Measurements from ENCODE around the gene PGM5. TPM values are rescaled to one million over a fixed set of nuclear protein-coding genes. Genes with fewer than 3 reads are reported as not detected.

The PGM5 gene
- total and polyA plus RNA-seq, 2 of the 8 experiments (the other 6 are each of a cell fraction or from before 2014, with no cell fraction given): not detected

DNA sequence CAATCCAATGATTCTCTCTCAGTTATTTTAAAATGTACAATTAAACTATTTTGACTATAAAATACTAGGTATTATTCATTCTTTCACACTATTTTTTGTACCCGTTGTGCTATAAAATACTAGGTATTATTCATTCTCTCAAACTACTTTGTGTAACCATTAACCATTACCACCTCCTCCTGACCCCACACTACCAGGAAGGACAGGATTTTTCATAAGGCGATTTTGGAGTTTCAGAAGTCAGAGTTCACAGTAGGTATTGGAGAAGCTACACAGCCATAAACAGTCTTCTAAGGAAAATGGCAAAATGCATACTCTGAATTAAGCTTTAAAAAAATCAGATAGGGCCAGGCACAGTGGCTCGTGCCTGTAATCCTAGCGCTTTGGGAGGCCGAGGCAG, 219.4 kb downstream of the PGM5 start:
- FAIRE-seq: no peak
- H4K91ac ChIP-seq (replicated peaks; ENCODE audit: insufficient read length, low read length): no peak overlapping the region
- no peak overlapping the region for H2BK15ac ChIP-seq (ENCODE audit: low read length)
- no peak overlapping the region for H2AFZ ChIP-seq (ENCODE audit: low read length)
- CTCF ChIA-PET (ENCODE audit: partially characterized antibody): interaction anchor here (0.7 to 2.5 kb wide), 3 partner anchors 8 to 15 kb away, joined by 3 to 10 read pairs (median 6); no protein-coding TSS in a partner anchor
- WGBS, 2 experiments (ENCODE audit: extremely low coverage in 1 of 2, insufficient coverage in 1 of 2, insufficient read length in 1 of 2, insufficient replicate concordance in 2 of 2, low coverage in 1 of 2, low lambda C conversion rate in 2 of 2, missing lambda C conversion rate in 1 of 2): 72% methylated on average over 5 of the region's 5 CpGs; no CpG with 5 or more reads in 1 of the 2 experiments
- H4K8ac ChIP-seq (ENCODE audit: extremely low read depth, insufficient read depth, low read length): no peak overlapping the region
- H2BK20ac ChIP-seq (ENCODE audit: low read length): no peak overlapping the region
- H4K5ac ChIP-seq (ENCODE audit: insufficient read length, low read depth, low read length): no peak overlapping the region
- H3K27me3 ChIP-seq (replicated peaks in 1 of 4; ENCODE audit: control insufficient read depth in 3 of 4, extremely low read depth in 1 of 4, insufficient read depth in 3 of 4, low read length in 3 of 4): no peaks in the 10 kb centered on the region; a peak in 1 of 7 replicates
- no peak for TF ChIP-seq TEAD4 (IDR thresholded peaks at IDR 0.05; ENCODE audit: low read depth, low read length)
- TF ChIP-seq, protein P1, sequence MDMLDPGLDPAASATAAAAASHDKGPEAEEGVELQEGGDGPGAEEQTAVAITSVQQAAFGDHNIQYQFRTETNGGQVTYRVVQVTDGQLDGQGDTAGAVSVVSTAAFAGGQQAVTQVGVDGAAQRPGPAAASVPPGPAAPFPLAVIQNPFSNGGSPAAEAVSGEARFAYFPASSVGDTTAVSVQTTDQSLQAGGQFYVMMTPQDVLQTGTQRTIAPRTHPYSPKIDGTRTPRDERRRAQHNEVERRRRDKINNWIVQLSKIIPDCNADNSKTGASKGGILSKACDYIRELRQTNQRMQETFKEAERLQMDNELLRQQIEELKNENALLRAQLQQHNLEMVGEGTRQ (IDR thresholded peaks at IDR 0.05; ENCODE audit: low read length): no peak
- TF ChIP-seq SIX5 (IDR thresholded peaks at IDR 0.05; ENCODE audit: low read depth, low read length): no peak
- TF ChIP-seq HDAC6 (IDR thresholded peaks at IDR 0.05; ENCODE audit: low read depth, low read length): no peak
- no peak for TF ChIP-seq CBX8 (IDR thresholded peaks at IDR 0.05; ENCODE audit: borderline replicate concordance, low read depth, low read length)
- TF ChIP-seq BACH1 (IDR thresholded peaks at IDR 0.05; ENCODE audit: low read length): no peak
- TF ChIP-seq GTF2F1 (IDR thresholded peaks at IDR 0.05; ENCODE audit: borderline replicate concordance, low read depth, low read length): no peak
- TF ChIP-seq PHF8 (conservative IDR thresholded peaks at IDR 0.05; ENCODE audit: low read depth, low read length): no peak
- H2BK5ac ChIP-seq (ENCODE audit: low read depth, low read length): no peak overlapping the region
- H3K9me3 ChIP-seq (ENCODE audit: insufficient read depth in 2 of 2, low read depth in 1 of 2, low read length in 1 of 2): no peaks in the 10 kb centered on the region
- no peak overlapping the region for H3K56ac ChIP-seq (replicated peaks; ENCODE audit: insufficient read length, low read depth, low read length)
- POLR2A ChIA-PET (ENCODE audit: partially characterized antibody): no interaction called here
- H3K4me1 ChIP-seq (replicated peaks in 1 of 4; ENCODE audit: control insufficient read depth in 3 of 4, insufficient read depth in 4 of 4, low read length in 3 of 4): no peaks in the 10 kb centered on the region
- no peak overlapping the region for H2BK12ac ChIP-seq (ENCODE audit: low read depth, low read length)
- no peak overlapping the region for H3K4me2 ChIP-seq (ENCODE audit: insufficient read depth in 1 of 2, low read depth in 2 of 2, low read length in 2 of 2)
- no peak overlapping the region for H3K9ac ChIP-seq (replicated peaks in 1 of 4; ENCODE audit: extremely low read depth in 1 of 4, low read depth in 3 of 4, low read length in 3 of 4)
- H3K14ac ChIP-seq (ENCODE audit: insufficient read length): no peak overlapping the region
- H4K20me1 ChIP-seq (replicated peaks in 1 of 2; ENCODE audit: control insufficient read depth in 1 of 2, insufficient read depth in 2 of 2, low read length in 2 of 2): no peaks in the 10 kb centered on the region
- no peak overlapping the region for H3K4ac ChIP-seq (replicated peaks; ENCODE audit: insufficient read length, low read depth, low read length)
- H3K4me3 ChIP-seq (ENCODE audit: extremely low read depth in 1 of 4, insufficient read depth in 2 of 4, low read depth in 3 of 4, low read length in 4 of 4): no peak overlapping the region
- H2BK120ac ChIP-seq (replicated peaks; ENCODE audit: low read depth, low read length): no peak overlapping the region
- no peak overlapping the region for H3K27ac ChIP-seq (ENCODE audit: low read depth, low read length)
- H3K36me3 ChIP-seq (ENCODE audit: control insufficient read depth in 2 of 4, insufficient read depth in 4 of 4, low read length in 3 of 4): no peaks in the 10 kb centered on the region
- H3K79me1 ChIP-seq (ENCODE audit: low read depth, low read length): no peaks in the 10 kb centered on the region
- no peak overlapping the region for H2AK5ac ChIP-seq (ENCODE audit: low read depth, low read length)
- no peak overlapping the region for H3K23ac ChIP-seq (ENCODE audit: insufficient read length)
- H3K23me2 ChIP-seq (ENCODE audit: low read depth, low read length): no peaks in the 10 kb centered on the region
- H3K18ac ChIP-seq (ENCODE audit: extremely low read depth, low read length): no peak overlapping the region
- H3K79me2 ChIP-seq (ENCODE audit: control insufficient read depth in 1 of 2, insufficient read depth in 2 of 2, low read length in 2 of 2): no peaks in the 10 kb centered on the region
- DNase-seq (ENCODE audit: low read depth in 1 of 2, low spot score in 2 of 2): no peak
